CD14-positive monocyte (primary cell): Measurements from ENCODE around the gene RAB44. TPM values are rescaled to one million over a fixed set of nuclear protein-coding genes. Genes with fewer than 3 reads are reported as not detected.

Experiments used
- DNase-seq, 3 donors: peaks; one replicate each; pipeline ENCODE4 v3.0.0-alpha.2; 2011 to 2022
- H2AFZ ChIP-seq: 2 replicates; pipeline ENCODE4 v1.6.0; 2012; ENCODE audit warnings: mild to moderate bottlenecking, low read depth, low read length, inconsistent platforms; ENCODE audit not compliant: insufficient read depth, poor library complexity, severe bottlenecking
- H3K27ac ChIP-seq, 2 donors: 1 replicate in 1 of 2; 2 replicates in 1 of 2; pipeline ENCODE4 v1.5.1; 2012 to 2013; ENCODE audit warnings: low read length in 2 of 2, control low read depth in 1 of 2, inconsistent platforms in 1 of 2, low read depth in 1 of 2, mild to moderate bottlenecking in 1 of 2
- H3K27me3 ChIP-seq, 2 donors: one replicate each; pipeline versions ENCODE4 v1.6.0 to v1.6.1; 2011 to 2013; ENCODE audit warnings: low read length in 2 of 2; ENCODE audit not compliant: control insufficient read depth in 2 of 2, insufficient read depth in 2 of 2
- H3K36me3 ChIP-seq, 2 donors: replicated peaks in 1 of 2; 1 replicate in 1 of 2; 2 replicates in 1 of 2; pipeline versions ENCODE4 v1.5.1 to v1.6.1; 2012 to 2013; ENCODE audit warnings: low read length in 2 of 2, control low read depth in 1 of 2, inconsistent platforms in 1 of 2, mild to moderate bottlenecking in 1 of 2; ENCODE audit not compliant: insufficient read depth in 2 of 2, control insufficient read depth in 1 of 2
- H3K4me1 ChIP-seq, 2 donors: 1 replicate in 1 of 2; 2 replicates in 1 of 2; pipeline versions ENCODE4 v1.5.1 to v1.6.1; 2012 to 2013; ENCODE audit warnings: low read length in 2 of 2, control low read depth in 1 of 2, inconsistent platforms in 1 of 2, mild to moderate bottlenecking in 1 of 2, moderate library complexity in 1 of 2; ENCODE audit not compliant: insufficient read depth in 2 of 2, control insufficient read depth in 1 of 2
- H3K4me2 ChIP-seq: replicated peaks from 2 replicates; pipeline ENCODE3; 2012; ENCODE audit warnings: low read length, moderate library complexity, mild to moderate bottlenecking; ENCODE audit not compliant: poor library complexity, severe bottlenecking; ENCODE audit errors: extremely low read depth
- H3K4me3 ChIP-seq, 3 experiments: fragments of 200-600 bp in 1 of 3; sonication (generic) in 1 of 3; replicated peaks in 1 of 3; 1 replicate in 2 of 3; 2 replicates in 1 of 3; pipeline ENCODE4 v1.5.1; 2011 to 2013; ENCODE audit warnings: low read length in 3 of 3, mild to moderate bottlenecking in 3 of 3, control low read depth in 2 of 3, low read depth in 2 of 3, inconsistent platforms in 1 of 3, moderate library complexity in 1 of 3
- H3K79me2 ChIP-seq: 2 replicates; pipeline ENCODE4 v1.6.0; 2012; ENCODE audit warnings: mild to moderate bottlenecking, control low read depth, inconsistent platforms, low read length, moderate library complexity; ENCODE audit not compliant: insufficient read depth
- H3K9ac ChIP-seq: 2 replicates; pipeline ENCODE4 v1.6.0; 2017; ENCODE audit warnings: low read length, mild to moderate bottlenecking; ENCODE audit not compliant: insufficient read depth, poor library complexity, severe bottlenecking
- H3K9me3 ChIP-seq, 2 donors: replicated peaks in 1 of 2; 1 replicate in 1 of 2; 2 replicates in 1 of 2; pipeline versions ENCODE4 v1.5.1 to v1.6.1; 2012 to 2013; ENCODE audit warnings: low read length in 2 of 2, control low read depth in 1 of 2; ENCODE audit not compliant: control insufficient read depth in 1 of 2, insufficient read depth in 1 of 2
- H4K20me1 ChIP-seq: 2 replicates; pipeline ENCODE4 v1.6.0; 2012; ENCODE audit warnings: mild to moderate bottlenecking, low read length, control low read depth, moderate library complexity; ENCODE audit not compliant: insufficient read depth
- H3K27ac Mint-ChIP-seq, 7 donors: one replicate each; pipeline ENCODE4 v1.8.0; 2020; ENCODE audit warnings: mild to moderate bottlenecking in 7 of 7, mixed read lengths in 7 of 7, moderate library complexity in 6 of 7, inconsistent platforms in 2 of 7
- H3K27me3 Mint-ChIP-seq, 3 donors: one replicate each; pipeline ENCODE4 v1.8.0; 2021 to 2022; ENCODE audit warnings: low read depth in 3 of 3, mild to moderate bottlenecking in 3 of 3, mixed read lengths in 3 of 3, moderate library complexity in 3 of 3, inconsistent platforms in 1 of 3
- H3K36me3 Mint-ChIP-seq, 2 donors: one replicate each; pipeline ENCODE4 v1.8.0; 2020; ENCODE audit warnings: mixed read lengths in 2 of 2, inconsistent platforms in 1 of 2, mild to moderate bottlenecking in 1 of 2
- H3K4me1 Mint-ChIP-seq: one replicate; pipeline ENCODE4 v1.8.0; 2020; ENCODE audit warnings: mild to moderate bottlenecking, mixed read lengths
- H3K4me3 Mint-ChIP-seq, 2 donors: one replicate each; pipeline ENCODE4 v1.8.0; 2020; ENCODE audit warnings: mild to moderate bottlenecking in 2 of 2, mixed read lengths in 2 of 2, moderate library complexity in 1 of 2
- H3K9me3 Mint-ChIP-seq, 7 donors: one replicate each; pipeline ENCODE4 v1.8.0; 2020 to 2022; ENCODE audit warnings: mixed read lengths in 7 of 7, mild to moderate bottlenecking in 6 of 7, moderate library complexity in 6 of 7, inconsistent platforms in 2 of 7
- CTCF ChIP-seq: fragments of 200-600 bp; IDR thresholded peaks from one replicate; pipeline ENCODE4 v1.8.0; 2022; ENCODE audit warnings: antibody characterized with exemption, mild to moderate bottlenecking
- WGBS: methylation state at CpG from one replicate; pipeline ENCODE4 v1.1.5; 2013; ENCODE audit warnings: missing lambda C conversion rate; ENCODE audit not compliant: insufficient coverage; 5-methylcytosine and 5-hydroxymethylcytosine counted together
- intact Hi-C, 2 donors: fragments of 100-400 bp; cut with micrococcal nuclease; formaldehyde crosslinking; loops; one replicate each; pipeline versions ENCODE4 v1.15.0 to v1.15.1; 2023
- polyA plus RNA-seq, 3 donors: library from polyadenylated mRNA; depleted of rRNA in 1 of 3; unstranded in 2 of 3; stranded (reverse) in 1 of 3; fragments of 300-500 nt in 2 of 3; fragments of >200 nt in 1 of 3; fragmentation: Illumina TruSeq in 2 of 3; gene quantifications; 1 replicate in 2 of 3; 2 replicates in 1 of 3; pipeline ENCODE4 v1.2.3, GENCODE V29; 2012 to 2021

RAB44 gene
- polyA plus RNA-seq, 3 donors, result 1.5 to 18.0 (median 1.9) TPM

GRCh38 chr6:36655085-36655724 is 42.4 kb upstream of the RAB44 start:
- Histone ChIP-seq H3K4me3 (no peak overlapping the region), H3K9me3 (no peaks in the 10 kb centered on the region), H2AFZ (no peak overlapping the region), H3K79me2 (no peaks in the 10 kb centered on the region), H3K4me2 (no peak overlapping the region), H3K27me3 (peaks cover 12 to 25% of the 10 kb centered on the region in 2 donors), H3K9ac (no peak overlapping the region), H3K4me1 (peaks cover 24 to 26% of the 10 kb centered on the region in 2 donors), H3K36me3 (no peaks in the 10 kb centered on the region), H4K20me1 (no peaks in the 10 kb centered on the region), H3K27ac (no peak overlapping the region)
- Mint-ChIP-seq H3K4me1 (peaks cover 23% of the 10 kb centered on the region), H3K36me3 (no peaks in the 10 kb centered on the region), H3K27ac (no peak overlapping the region), H3K4me3 (no peak overlapping the region), H3K27me3 (peaks cover 0 to 23% (median 2%) of the 10 kb centered on the region in 3 donors), H3K9me3 (peaks cover 0 to 6% (median 0%) of the 10 kb centered on the region in 7 donors)
- no peak for TF ChIP-seq CTCF
- no peak for DNase-seq
- 100% methylated on average over 2 of the region's 6 CpGs for WGBS
- intact Hi-C loops, result no loop called here

GRCh38 chr6:36656441-36656840 is 41.2 kb upstream of the RAB44 start:
- Histone ChIP-seq H3K79me2 (no peaks in the 10 kb centered on the region), H3K36me3 (no peaks in the 10 kb centered on the region), H3K9ac (no peak overlapping the region), H2AFZ (no peak overlapping the region), H3K4me1 (peaks cover 21 to 23% of the 10 kb centered on the region in 2 donors), H4K20me1 (no peaks in the 10 kb centered on the region), H3K27me3 (peaks cover 12 to 37% of the 10 kb centered on the region in 2 donors), H3K27ac (no peak overlapping the region), H3K9me3 (no peaks in the 10 kb centered on the region), H3K4me2 (no peak overlapping the region), H3K4me3 (no peak overlapping the region)
- Mint-ChIP-seq H3K9me3 (peaks cover 0 to 11% (median 0%) of the 10 kb centered on the region in 7 donors), H3K36me3 (no peaks in the 10 kb centered on the region), H3K27me3 (peaks cover 0 to 27% (median 2%) of the 10 kb centered on the region in 3 donors), H3K4me1 (peaks cover 14% of the 10 kb centered on the region), H3K27ac (peak overlapping the region in 1 of 7 donors; percentile 31), H3K4me3 (no peak overlapping the region)
- no CpG with 5 or more reads among the region's 5 CpGs for WGBS
- DNase-seq, result no peak
- no peak for TF ChIP-seq CTCF
- intact Hi-C loops, result no loop called here
